H7 (cell line): ENCODE measurements around the gene FAM13A. TPM values are rescaled to one million over a fixed set of nuclear protein-coding genes. Genes with fewer than 3 reads are reported as not detected.

Experiments used
- DNase-seq: peaks from one replicate; pipeline ENCODE4 v3.0.0; 2012
- H3K27me3 ChIP-seq: 2 replicates; pipeline ENCODE4 v1.6.0; 2011; ENCODE audit warnings: mild to moderate bottlenecking, low read length; ENCODE audit not compliant: control insufficient read depth, insufficient read depth
- H3K36me3 ChIP-seq: replicated peaks from 2 replicates; pipeline ENCODE4 v1.5.1; 2011; ENCODE audit warnings: low read length; ENCODE audit not compliant: control insufficient read depth, insufficient read depth
- H3K4me3 ChIP-seq: 2 replicates; pipeline ENCODE4 v1.5.1; 2011; ENCODE audit warnings: low read depth, mild to moderate bottlenecking, control low read depth, low read length, moderate library complexity; ENCODE audit not compliant: insufficient read depth
- total RNA-seq: library from RNA; depleted of rRNA; stranded (reverse); fragments of >200 nt; shearing (Covaris generic); gene quantifications from 2 replicates; pipeline ENCODE4 v1.2.3, GENCODE V29; 2014

FAM13A gene
- total RNA-seq, 1 experiment from 2014 or later: 7.1 TPM

DNA sequence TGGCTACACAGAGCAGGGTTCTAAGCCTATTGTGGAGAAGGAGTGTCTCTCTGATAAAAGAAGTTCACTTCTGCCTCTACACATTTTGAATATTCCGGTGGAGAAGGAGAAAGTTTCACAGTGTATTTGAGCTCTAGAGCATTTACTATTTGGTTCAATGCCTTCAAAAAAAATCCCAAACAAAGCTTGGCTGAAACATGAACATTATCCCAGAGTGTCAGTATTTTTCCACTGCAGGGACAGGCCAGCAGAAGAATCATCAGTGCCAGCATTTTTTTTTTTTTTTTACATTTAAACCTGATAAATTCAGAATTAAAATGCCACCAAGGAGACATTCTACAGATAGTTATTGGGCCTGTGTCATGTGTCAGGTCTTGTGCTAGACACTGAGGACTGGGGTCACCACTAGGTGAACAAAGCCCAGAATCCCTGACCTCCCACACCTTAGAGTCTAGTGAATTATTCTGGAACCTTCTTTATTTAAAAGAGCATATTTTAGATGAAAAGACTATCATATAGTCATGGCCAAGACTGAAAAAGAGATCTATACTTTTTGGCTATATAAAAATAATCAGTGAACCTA is 311.3 kb downstream of the FAM13A start:
- H3K27me3 ChIP-seq: no peaks in the 10 kb centered on the region
- H3K4me3 ChIP-seq: no peak overlapping the region
- H3K36me3 ChIP-seq: peaks cover 7% of the 10 kb centered on the region
- no peak for DNase-seq

DNA sequence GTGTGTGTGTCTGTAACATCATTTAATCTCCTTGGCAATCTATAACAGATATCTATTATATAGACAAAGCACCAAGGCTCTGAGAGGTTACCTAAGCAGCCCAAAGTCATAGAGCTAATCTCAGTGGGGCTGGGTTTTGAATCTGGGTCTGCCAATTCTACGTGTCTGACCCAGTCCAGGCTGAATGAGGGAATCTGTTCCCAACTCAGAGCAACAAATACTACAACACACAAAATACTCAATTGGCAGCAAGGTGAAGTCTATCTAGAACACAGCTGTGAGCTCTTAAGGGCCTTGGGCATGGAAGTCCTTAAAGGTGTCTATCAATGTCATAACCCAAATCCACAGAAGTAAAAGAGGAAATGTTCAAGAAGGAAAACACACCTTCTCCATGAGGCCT is 311.8 kb downstream of the FAM13A start:
- no peak overlapping the region for H3K4me3 ChIP-seq
- peaks cover 6% of the 10 kb centered on the region for H3K36me3 ChIP-seq
- H3K27me3 ChIP-seq: no peaks in the 10 kb centered on the region
- DNase-seq: no peak

DNA sequence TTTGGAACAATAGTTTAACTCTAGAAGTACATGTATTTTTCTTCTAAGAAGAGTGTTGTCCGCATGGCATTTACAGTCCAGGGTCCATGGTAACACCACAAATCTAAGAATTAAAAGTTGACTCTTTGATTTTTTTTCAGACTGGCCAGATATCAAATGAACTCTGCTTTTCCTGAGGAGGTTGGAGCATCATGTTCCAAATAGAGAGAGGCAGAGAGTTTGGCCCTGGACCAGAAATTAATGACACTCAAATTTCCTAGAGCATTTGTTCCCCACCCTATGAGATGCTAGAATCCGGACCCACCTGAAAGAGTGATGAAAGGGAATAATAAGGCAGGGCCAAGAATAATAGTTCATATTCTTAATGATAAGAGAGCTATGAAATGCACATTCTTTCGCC is 312.4 kb downstream of the FAM13A start:
- H3K36me3 ChIP-seq: peaks cover 6% of the 10 kb centered on the region
- no peak for DNase-seq
- H3K4me3 ChIP-seq: no peak overlapping the region
- no peaks in the 10 kb centered on the region for H3K27me3 ChIP-seq

DNA sequence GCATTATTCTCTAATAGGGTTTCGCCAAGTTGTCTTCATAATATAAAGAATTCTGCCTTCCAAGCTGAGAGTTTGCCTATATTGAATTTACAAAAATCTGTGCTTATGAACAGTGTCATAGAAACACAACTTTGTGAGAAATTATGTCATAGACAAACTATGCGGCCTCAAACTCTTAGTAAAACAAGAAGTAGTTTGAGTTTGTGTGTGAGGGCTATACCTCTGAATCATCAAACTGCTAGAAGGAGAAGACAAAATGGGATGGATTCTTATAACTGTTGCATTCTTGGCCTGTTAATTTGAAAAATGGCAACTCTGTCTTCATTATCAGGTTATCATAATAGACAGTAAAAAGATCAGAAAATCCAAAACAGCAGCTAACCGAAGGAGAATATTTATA is 313.3 kb downstream of the FAM13A start:
- Histone ChIP-seq H3K27me3 (no peaks in the 10 kb centered on the region), H3K4me3 (no peak overlapping the region), H3K36me3 (peaks cover 5% of the 10 kb centered on the region)
- no peak for DNase-seq

DNA sequence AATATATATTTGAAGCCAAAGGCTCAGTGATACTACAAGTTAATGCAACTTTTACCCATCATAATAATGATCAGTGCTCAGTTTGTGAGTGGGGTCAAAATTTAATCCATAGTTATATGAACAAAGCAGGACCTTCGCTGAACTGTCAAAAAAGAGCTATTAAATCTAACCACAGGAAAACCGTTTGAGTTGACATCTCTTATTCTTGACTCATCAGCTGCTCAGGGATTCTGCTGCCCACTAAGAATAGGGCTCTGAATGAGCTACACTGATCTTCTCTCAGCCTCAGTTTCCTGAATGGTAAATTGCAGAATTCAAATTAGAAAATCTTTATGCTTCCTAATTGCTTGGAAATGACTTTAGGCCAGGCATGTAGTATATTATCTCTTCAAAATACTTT is 314.4 kb downstream of the FAM13A start:
- H3K27me3 ChIP-seq: no peaks in the 10 kb centered on the region
- peaks cover 4% of the 10 kb centered on the region for H3K36me3 ChIP-seq
- DNase-seq: no peak
- H3K4me3 ChIP-seq: no peak overlapping the region

DNA sequence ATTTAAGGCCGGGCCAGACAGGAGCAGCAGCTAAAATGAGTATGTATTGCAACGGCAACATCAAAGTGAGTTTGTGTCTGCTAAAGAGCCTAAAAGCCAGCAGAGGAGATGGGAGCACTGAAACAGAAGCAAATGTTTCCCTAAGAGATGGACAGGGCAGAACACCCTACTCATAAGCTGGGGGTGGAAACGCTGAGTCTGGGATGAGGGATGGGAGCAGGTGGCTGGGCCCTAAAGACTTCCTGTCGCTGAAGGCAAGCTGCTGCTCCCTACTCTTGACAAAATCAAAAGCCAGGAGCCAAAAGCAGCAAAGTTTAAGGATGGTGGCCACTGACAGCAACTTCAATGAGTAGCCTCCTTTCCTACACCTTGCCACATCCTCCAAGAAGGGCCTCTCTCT is 318.8 kb downstream of the FAM13A start:
- Histone ChIP-seq H3K36me3 (peaks cover 1% of the 10 kb centered on the region; the same call in 1 of the 2 replicates), H3K27me3 (no peaks in the 10 kb centered on the region), H3K4me3 (no peak overlapping the region)
- DNase-seq: no peak

DNA sequence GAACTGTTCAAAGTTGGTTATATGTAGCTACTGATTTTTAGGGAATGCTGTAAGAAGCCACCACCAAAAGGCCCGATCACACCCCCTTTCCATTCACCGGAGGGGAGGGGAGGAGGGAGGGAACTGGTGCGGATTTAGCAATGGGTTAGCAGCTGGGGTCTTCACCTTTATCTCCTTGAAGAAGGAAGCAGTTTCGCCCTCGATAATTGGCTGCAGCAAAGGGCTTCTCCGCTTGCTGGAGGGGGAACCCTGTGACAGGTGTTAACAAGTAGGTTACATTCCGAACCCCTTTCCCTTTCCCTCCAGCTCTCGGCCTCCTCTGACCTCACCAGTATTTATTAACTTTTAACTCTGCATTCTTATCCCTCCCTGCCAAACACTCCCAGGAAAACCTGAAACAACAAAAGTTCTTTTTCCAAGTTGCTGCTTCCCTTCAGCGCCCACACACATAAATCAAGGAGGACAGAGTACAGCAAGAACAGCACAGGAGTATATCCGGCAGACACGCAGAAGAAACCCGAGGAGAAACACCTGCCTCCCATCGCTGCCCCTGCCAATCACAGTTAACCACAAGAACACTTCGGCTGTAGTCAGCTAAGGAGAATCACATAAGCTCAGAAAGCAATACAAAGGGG is 319.6 kb downstream of the FAM13A start:
- no peak overlapping the region for H3K4me3 ChIP-seq
- DNase-seq: peak; percentile 28
- no peaks in the 10 kb centered on the region for H3K27me3 ChIP-seq
- peaks cover 1% of the 10 kb centered on the region; the same call in 1 of the 2 replicates for H3K36me3 ChIP-seq

DNA sequence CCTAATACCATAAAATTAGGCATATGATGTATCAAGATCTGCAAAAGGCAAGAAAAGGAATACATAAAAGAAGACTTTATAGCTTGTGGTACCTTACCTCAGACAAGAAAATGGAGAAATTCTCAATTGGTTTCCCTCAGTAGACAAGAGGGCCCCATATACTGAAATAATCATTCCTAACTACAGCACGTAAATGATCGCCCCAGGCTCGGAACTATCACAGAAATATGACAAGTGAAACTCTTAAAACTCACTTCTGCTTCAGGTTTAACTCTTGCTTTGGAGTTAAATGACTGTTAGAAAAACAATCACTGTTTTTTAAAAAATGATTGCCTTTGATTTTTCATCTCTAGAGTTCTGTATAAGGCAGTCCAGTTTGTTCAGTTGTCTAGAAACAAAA is 320.7 kb downstream of the FAM13A start:
- H3K4me3 ChIP-seq: no peak overlapping the region
- peaks cover 1% of the 10 kb centered on the region; the same call in 1 of the 2 replicates for H3K36me3 ChIP-seq
- H3K27me3 ChIP-seq: no peaks in the 10 kb centered on the region
- no peak for DNase-seq

DNA sequence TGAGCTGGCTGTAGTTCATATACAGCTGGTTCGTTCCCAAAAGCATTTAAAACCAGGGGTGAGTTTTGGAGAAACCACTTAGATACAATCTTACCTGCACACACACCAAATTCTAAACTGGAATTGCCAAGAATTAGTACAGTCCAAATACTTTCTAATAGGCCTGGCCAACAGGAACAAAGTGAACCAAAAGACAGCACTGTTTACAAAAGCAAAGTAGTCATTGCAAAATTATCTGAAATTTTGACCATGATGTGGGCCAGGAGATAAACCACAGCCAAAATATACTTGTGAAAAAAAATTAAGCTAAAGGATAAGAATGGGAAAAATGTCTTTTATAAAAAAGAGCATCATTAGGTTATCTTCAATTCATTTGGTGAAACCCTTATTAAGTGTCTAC is 321.4 kb downstream of the FAM13A start:
- Histone ChIP-seq H3K36me3 (peaks cover 1% of the 10 kb centered on the region), H3K27me3 (no peaks in the 10 kb centered on the region), H3K4me3 (no peak overlapping the region)
- DNase-seq: no peak

DNA sequence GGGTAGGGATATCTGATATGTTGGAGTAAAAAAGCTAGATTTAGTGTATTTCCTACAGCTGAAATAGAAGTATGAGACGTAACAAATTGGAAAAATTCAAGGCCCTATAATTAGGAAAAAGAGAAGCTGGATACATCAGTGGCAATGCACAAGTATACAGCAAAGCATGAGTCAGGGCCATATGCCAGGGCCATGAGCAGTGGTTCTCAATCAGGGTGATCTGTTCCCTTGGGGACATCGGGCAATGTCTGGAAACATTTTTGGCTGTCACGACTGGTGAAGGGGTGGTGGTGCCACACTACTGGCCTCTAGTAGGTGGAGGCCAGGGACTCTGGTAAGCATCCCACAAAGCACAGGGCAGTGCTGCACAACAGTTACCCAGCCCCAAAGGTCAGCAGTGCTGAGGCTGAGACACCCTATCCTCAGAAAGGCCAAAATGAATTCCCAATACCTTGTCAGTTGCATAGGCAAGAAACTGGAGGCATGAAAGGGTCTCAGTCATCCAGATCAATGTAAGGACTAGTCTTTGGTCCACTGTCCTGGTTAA is 322.5 kb downstream of the FAM13A start:
- DNase-seq: no peak
- Histone ChIP-seq H3K4me3 (no peak overlapping the region), H3K36me3 (peaks cover 1% of the 10 kb centered on the region), H3K27me3 (no peaks in the 10 kb centered on the region)

DNA sequence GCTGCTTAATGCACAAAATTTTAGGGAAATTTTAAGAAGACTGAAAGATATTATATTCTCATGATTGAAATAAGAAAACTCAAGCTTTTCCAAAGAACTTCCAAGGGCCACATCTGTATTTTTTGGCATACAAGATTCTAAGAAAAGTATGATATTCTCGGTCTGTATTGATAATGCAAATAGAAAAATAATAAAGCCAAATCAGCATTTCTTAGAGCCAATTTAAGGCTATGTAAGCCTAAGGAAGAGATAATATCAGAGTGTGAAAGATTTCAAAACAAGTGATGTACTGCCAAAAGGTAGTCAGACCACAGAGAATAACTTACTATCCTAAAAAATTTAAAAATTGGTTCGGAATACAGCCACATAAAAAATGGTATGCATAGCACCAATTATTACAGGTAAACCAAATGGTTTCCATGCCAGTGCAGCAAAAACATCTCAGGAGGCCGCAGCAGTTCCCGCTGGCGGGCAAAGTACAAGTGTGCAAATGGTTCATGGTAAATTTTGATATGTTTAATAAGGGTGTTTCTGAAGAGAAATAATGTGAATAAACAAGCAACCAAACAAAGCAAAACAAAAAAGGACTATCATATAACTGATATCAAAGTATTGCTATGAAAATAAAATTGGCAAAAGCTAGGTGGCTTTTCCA is 324.1 kb downstream of the FAM13A start:
- Histone ChIP-seq H3K27me3 (no peaks in the 10 kb centered on the region), H3K36me3 (no peaks in the 10 kb centered on the region; the same call in none of the 2 replicates), H3K4me3 (no peak overlapping the region)
- DNase-seq: no peak

DNA sequence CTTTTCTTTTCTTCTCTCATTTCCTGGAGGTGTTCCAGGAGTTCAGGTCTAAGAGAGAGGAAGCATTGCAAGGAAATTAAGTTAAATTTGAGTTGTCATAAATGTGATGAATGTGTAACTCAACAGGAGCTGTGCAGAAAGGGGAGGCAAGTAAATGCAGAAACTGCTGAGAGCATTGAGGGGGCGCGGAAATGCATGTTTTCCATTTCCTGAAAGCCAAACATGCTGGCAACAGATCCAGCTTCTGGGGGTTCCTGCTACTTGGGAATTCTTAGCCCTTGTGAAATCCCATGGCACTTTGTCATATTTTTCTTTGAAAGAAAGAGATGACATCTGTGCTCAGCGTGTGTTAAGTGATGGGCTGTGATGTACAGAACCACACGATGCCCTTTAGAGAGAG is 325.6 kb downstream of the FAM13A start:
- Histone ChIP-seq H3K36me3 (no peaks in the 10 kb centered on the region; the same call in none of the 2 replicates), H3K4me3 (no peak overlapping the region), H3K27me3 (no peaks in the 10 kb centered on the region)
- no peak for DNase-seq

DNA sequence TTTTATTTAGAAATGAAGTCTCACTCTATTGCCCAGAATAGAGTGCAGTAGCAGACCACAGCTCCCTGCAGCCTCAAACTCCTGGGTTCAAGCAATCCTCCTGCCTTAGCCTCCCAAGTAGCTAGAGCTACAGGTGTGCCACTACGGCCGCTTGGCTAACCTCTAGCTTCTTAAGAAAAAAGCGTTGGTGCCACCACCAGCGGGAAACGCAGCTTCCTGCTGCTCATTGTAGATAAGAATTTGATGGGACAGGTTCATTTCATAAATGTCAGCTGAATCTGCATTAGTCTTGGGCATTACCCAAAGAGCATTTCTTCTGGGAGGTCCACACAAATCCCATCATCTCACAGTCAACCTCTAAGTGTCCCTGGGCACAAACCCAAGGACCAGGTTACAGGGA is 326.2 kb downstream of the FAM13A start:
- Histone ChIP-seq H3K36me3 (no peaks in the 10 kb centered on the region; the same call in none of the 2 replicates), H3K4me3 (no peak overlapping the region), H3K27me3 (no peaks in the 10 kb centered on the region)
- no peak for DNase-seq

DNA sequence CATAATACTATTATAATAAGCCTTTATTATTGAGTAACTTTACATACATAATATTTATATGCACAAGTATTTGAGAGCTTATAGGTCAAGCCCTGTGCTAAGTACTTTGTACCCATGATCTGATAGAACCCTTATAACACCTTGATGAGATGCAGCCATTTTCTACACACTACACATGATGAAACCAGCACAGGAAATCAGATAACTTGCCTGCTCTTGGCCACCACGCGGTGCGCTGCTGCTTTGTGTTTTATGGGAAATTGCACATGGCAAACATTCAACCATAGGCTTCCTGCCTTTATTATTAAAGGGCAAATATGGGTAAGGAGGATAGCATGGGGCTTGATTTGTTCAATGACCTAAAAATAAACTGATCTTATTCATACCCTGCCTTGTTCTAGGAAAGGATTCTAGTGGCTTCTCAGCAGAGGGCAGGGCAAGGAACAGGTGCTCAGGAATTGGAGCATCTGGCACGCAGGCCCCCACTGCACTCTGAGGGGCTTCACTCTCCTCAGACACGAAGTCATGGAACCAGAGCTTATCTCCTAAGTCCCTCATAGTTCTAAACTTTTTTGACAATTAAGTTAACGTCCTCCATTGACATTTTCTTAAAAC is 327.7 kb downstream of the FAM13A start:
- no peaks in the 10 kb centered on the region for H3K27me3 ChIP-seq
- H3K36me3 ChIP-seq: no peaks in the 10 kb centered on the region; the same call in 1 of the 2 replicates
- DNase-seq: no peak

DNA sequence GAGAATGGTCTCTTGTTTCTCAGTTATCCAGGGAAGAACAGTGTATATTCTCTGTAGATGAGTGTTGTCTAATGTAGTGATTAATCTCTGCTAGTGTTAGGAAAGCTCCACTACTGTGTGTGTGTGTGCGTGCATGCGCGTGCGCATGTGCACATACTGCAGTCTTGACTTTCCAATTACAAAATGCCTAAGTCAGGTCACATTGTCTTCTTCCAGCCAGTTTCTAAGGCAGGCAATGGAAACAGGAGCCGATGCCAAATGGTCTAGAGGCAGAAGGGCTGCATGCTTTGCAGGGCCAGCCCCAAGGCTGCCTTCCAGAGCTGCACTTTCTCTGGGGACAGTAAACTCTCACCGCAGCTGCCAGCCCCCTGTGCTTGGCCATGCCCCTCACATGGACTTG is 328.8 kb downstream of the FAM13A start:
- H3K36me3 ChIP-seq: no peaks in the 10 kb centered on the region; the same call in 1 of the 2 replicates
- H3K27me3 ChIP-seq: no peaks in the 10 kb centered on the region
- no peak overlapping the region for H3K4me3 ChIP-seq
- no peak for DNase-seq

More for the DNA sequence above, 327.7 kb downstream of the FAM13A start:
- no peak overlapping the region for H3K4me3 ChIP-seq
